Jurkat, Clone E6-1 (cell line): ENCODE measurements around the gene RGS6.

Experiments
- DNase-seq: peaks from one replicate; pipeline ENCODE4 v3.0.0-alpha.2; 2011; ENCODE audit warnings: low read depth, low spot score
- H3K4me3 ChIP-seq: 2 replicates; pipeline ENCODE4 v1.5.1; 2011; ENCODE audit warnings: mild to moderate bottlenecking, low read length, control low read depth, moderate library complexity

The RGS6 gene

GRCh38 chr14:72186523-72186922, 254.3 kb downstream of the RGS6 start:
- no peak overlapping the region for H3K4me3 ChIP-seq
- DNase-seq: no peak

- no peak for DNase-seq
- H3K4me3 ChIP-seq: no peak overlapping the region
These were observed 264.2 kb downstream of the RGS6 start for GRCh38 chr14:72196237-72197015.

GRCh38 chr14:72201645-72202044, 269.4 kb downstream of the RGS6 start:
- no peak overlapping the region for H3K4me3 ChIP-seq
- DNase-seq: no peak

- no peak for DNase-seq
- H3K4me3 ChIP-seq: no peak overlapping the region
These were observed 281.2 kb downstream of the RGS6 start for GRCh38 chr14:72213424-72213823.

- DNase-seq: no peak
- no peak overlapping the region for H3K4me3 ChIP-seq
These were observed 282.9 kb downstream of the RGS6 start for GRCh38 chr14:72215080-72215479.

GRCh38 chr14:72217135-72217534, 284.9 kb downstream of the RGS6 start:
- DNase-seq: no peak
- H3K4me3 ChIP-seq: no peak overlapping the region

- DNase-seq: no peak
These were observed 289.8 kb downstream of the RGS6 start for GRCh38 chr14:72222046-72222445.

GRCh38 chr14:72236629-72237028, 304.4 kb downstream of the RGS6 start:
- DNase-seq: no peak
- no peak overlapping the region for H3K4me3 ChIP-seq

More at GRCh38 chr14:72222046-72222445, 289.8 kb downstream of the RGS6 start:
- no peak overlapping the region for H3K4me3 ChIP-seq

- DNase-seq: peak; percentile 20
- H3K4me3 ChIP-seq: no peak overlapping the region
These were observed 305.8 kb downstream of the RGS6 start for GRCh38 chr14:72237722-72238666.

GRCh38 chr14:72243309-72244293, 311.4 kb downstream of the RGS6 start:
- no peak for DNase-seq
- H3K4me3 ChIP-seq: no peak overlapping the region

GRCh38 chr14:72247896-72248465, 315.8 kb downstream of the RGS6 start:
- H3K4me3 ChIP-seq: no peak overlapping the region
- DNase-seq: no peak

GRCh38 chr14:72253503-72253902, 321.3 kb downstream of the RGS6 start:
- no peak overlapping the region for H3K4me3 ChIP-seq
- no peak for DNase-seq

GRCh38 chr14:72254202-72254936, 322.1 kb downstream of the RGS6 start:
- no peak overlapping the region for H3K4me3 ChIP-seq
- DNase-seq: no peak

GRCh38 chr14:72254937-72255472, 322.8 kb downstream of the RGS6 start:
- H3K4me3 ChIP-seq: no peak overlapping the region
- no peak for DNase-seq

- no peak for DNase-seq
- H3K4me3 ChIP-seq: no peak overlapping the region
These were observed 323.8 kb downstream of the RGS6 start for GRCh38 chr14:72256055-72256454.

GRCh38 chr14:72261068-72261467, 328.8 kb downstream of the RGS6 start:
- no peak for DNase-seq
- no peak overlapping the region for H3K4me3 ChIP-seq

- DNase-seq: no peak
- no peak overlapping the region for H3K4me3 ChIP-seq
These were observed 330.5 kb downstream of the RGS6 start for GRCh38 chr14:72262771-72263170.

GRCh38 chr14:72264716-72265115, 332.5 kb downstream of the RGS6 start:
- DNase-seq: no peak
- no peak overlapping the region for H3K4me3 ChIP-seq
